ENCODE measurements around the gene PRKAR2A. TPM values are rescaled to one million over a fixed set of nuclear protein-coding genes. Genes with fewer than 3 reads are reported as not detected.

Gene PRKAR2A
- total RNA-seq, 2 experiments from 2014 or later, result 31.0 to 32.1 TPM

DNA sequence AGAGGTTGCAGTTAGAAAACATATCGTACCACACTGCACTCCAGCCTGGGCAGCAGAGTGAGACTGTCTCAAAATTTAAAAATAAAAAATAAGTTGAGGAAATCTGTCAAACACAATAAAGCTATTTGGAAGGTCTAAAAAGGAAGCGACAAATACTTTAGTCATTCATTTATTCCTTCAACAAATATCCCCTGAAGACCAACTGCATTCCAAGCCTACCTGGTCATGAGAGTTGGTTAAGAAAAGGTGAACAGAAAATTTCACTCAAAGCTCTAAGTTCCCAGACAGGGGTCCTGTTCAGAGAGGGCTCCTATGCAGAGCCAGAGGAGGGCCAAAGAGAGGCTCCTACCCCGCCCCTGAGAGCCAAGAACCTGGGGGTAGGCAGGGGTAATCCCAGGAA, 15.4 kb upstream of the PRKAR2A start:
- Mint-ChIP-seq H3K4me1 (ENCODE audit: low read depth) (no peaks in the 10 kb centered on the region), H3K9me3 (no peaks in the 10 kb centered on the region), H3K27ac (no peak overlapping the region), H3K4me3 (no peak overlapping the region), H3K36me3 (ENCODE audit: low read depth) (peaks cover 12% of the 10 kb centered on the region), H3K27me3 (no peaks in the 10 kb centered on the region)
- DNase-seq, result no peak
- TF ChIP-seq, protein P1, sequence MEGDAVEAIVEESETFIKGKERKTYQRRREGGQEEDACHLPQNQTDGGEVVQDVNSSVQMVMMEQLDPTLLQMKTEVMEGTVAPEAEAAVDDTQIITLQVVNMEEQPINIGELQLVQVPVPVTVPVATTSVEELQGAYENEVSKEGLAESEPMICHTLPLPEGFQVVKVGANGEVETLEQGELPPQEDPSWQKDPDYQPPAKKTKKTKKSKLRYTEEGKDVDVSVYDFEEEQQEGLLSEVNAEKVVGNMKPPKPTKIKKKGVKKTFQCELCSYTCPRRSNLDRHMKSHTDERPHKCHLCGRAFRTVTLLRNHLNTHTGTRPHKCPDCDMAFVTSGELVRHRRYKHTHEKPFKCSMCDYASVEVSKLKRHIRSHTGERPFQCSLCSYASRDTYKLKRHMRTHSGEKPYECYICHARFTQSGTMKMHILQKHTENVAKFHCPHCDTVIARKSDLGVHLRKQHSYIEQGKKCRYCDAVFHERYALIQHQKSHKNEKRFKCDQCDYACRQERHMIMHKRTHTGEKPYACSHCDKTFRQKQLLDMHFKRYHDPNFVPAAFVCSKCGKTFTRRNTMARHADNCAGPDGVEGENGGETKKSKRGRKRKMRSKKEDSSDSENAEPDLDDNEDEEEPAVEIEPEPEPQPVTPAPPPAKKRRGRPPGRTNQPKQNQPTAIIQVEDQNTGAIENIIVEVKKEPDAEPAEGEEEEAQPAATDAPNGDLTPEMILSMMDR (IDR thresholded peaks at IDR 0.05), result no peak
- CTCF ChIA-PET, result interaction anchor here (0.7 to 1.3 kb wide), 2 partner anchors 67 to 123 kb away, joined by 4 read pairs; no protein-coding TSS in a partner anchor
- intact Hi-C loops (cut with micrococcal nuclease), result no loop called here
- POLR2A ChIA-PET, result no interaction called here
- no peak for ATAC-seq

DNA sequence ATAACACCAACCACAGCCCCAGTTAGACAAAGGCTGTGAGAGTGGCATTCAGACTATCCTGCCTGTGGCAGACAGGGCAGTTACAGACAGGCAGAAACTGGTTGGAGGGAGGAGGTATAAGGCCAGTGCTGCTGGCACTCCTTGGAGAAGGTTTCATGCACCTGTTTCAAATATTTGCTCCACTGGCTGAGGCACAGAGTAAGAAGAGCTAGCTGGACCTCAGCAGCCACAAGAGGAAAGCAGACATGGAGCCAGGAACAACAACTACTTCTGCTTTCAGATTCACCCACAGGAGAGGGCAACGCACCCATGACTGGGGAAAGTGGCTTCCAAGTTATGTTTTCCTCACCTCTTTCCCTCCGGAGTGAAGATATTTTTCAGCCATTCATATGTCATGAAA, 11.5 kb upstream of the PRKAR2A start:
- DNase-seq (no peak), ATAC-seq (no peak)
- TF ChIP-seq, protein P1 (IDR thresholded peaks at IDR 0.05), result no peak
- no peak overlapping the region for H3K27ac Mint-ChIP-seq
- H3K9me3 Mint-ChIP-seq, result no peaks in the 10 kb centered on the region
- intact Hi-C loops (cut with micrococcal nuclease), result no loop called here
- H3K27me3 Mint-ChIP-seq, result no peaks in the 10 kb centered on the region
- H3K4me3 Mint-ChIP-seq, result no peak overlapping the region
- POLR2A ChIA-PET, result no interaction called here
- H3K36me3 Mint-ChIP-seq (ENCODE audit: low read depth), result peaks cover 10% of the 10 kb centered on the region
- CTCF ChIA-PET, result no interaction called here
- no peaks in the 10 kb centered on the region for H3K4me1 Mint-ChIP-seq (ENCODE audit: low read depth)

- TF ChIP-seq, protein P1 (IDR thresholded peaks at IDR 0.05), result no peak
- Mint-ChIP-seq H3K9me3 (no peaks in the 10 kb centered on the region), H3K27me3 (no peaks in the 10 kb centered on the region), H3K27ac (no peak overlapping the region), H3K36me3 (ENCODE audit: low read depth) (peaks cover 11% of the 10 kb centered on the region), H3K4me1 (ENCODE audit: low read depth) (no peaks in the 10 kb centered on the region), H3K4me3 (no peak overlapping the region)
- ChIA-PET POLR2A (interaction anchor here (0.6 kb wide), 1 partner anchor 53 kb away, joined by 3 read pairs; no protein-coding TSS in a partner anchor), CTCF (no interaction called here)
- no peak for ATAC-seq
- DNase-seq, result no peak
- intact Hi-C loops (cut with micrococcal nuclease), result no loop called here
Observed at GRCh38 chr3:48858709-48859108, 11.0 kb upstream of the PRKAR2A start.

DNA sequence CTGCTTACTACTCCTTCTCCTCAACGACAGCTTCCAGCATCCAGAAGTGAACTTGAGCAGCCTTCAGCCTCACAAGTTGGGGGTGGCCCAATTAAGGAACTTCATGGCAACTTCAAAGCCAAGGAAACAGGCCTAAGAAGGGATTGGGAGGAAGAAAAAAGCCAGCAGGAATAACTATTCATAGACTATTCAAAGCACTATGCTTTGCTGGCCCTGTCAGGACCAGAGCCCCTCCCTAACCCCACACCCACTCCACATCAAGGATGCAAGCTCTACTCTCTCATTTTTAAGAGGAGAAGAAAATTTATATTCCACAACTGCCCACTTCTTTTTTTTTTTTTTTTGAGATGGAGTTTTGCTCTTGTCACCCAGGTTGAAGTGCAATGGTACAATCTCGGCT, 10.0 kb upstream of the PRKAR2A start:
- ChIA-PET CTCF (interaction anchor here (0.7 kb wide), 1 partner anchor 94 kb away, joined by 3 read pairs; no protein-coding TSS in a partner anchor), POLR2A (interaction anchor here (3.1 kb wide), 1 partner anchor 11 kb away, joined by 13 read pairs; the partner anchor contains the start of gene PRKAR2A)
- no peaks in the 10 kb centered on the region for H3K9me3 Mint-ChIP-seq
- peaks cover 11% of the 10 kb centered on the region for H3K36me3 Mint-ChIP-seq (ENCODE audit: low read depth)
- no peak overlapping the region for H3K4me3 Mint-ChIP-seq
- no peak overlapping the region for H3K27ac Mint-ChIP-seq
- no peak for ATAC-seq
- H3K27me3 Mint-ChIP-seq, result no peaks in the 10 kb centered on the region
- no peak for DNase-seq
- TF ChIP-seq, protein P1 (IDR thresholded peaks at IDR 0.05), result no peak
- intact Hi-C loops (cut with micrococcal nuclease), result no loop called here
- H3K4me1 Mint-ChIP-seq (ENCODE audit: low read depth), result no peaks in the 10 kb centered on the region

GRCh38 chr3:48856469-48856868, 8.8 kb upstream of the PRKAR2A start:
- Mint-ChIP-seq H3K4me3 (no peak overlapping the region), H3K36me3 (ENCODE audit: low read depth) (peaks cover 8% of the 10 kb centered on the region), H3K4me1 (ENCODE audit: low read depth) (no peaks in the 10 kb centered on the region), H3K9me3 (no peaks in the 10 kb centered on the region), H3K27me3 (no peaks in the 10 kb centered on the region), H3K27ac (peak overlapping the region; percentile 6)
- ATAC-seq, result no peak
- intact Hi-C loops (cut with micrococcal nuclease), result no loop called here
- ChIA-PET CTCF (interaction anchor here (0.7 kb wide), 1 partner anchor 91 kb away, joined by 3 read pairs; no protein-coding TSS in a partner anchor), POLR2A (interaction anchor here (3.1 kb wide), 1 partner anchor 9 kb away, joined by 13 read pairs; the partner anchor contains the start of gene PRKAR2A)
- TF ChIP-seq, protein P1 (IDR thresholded peaks at IDR 0.05), result no peak
- DNase-seq, result no peak

Data from activated CD8-positive, alpha-beta T cell treated with anti-CD3 and anti-CD28 coated beads for 36 hours (primary cell).